KMS-11 (cell line): Measurements from ENCODE around the gene EPS15.
"Not testable (repeated sequence)": the region's sequence is repeated elsewhere in the genome, so short reads cannot be mapped to it uniquely, and the experiment has no call there.

Experiments used
- H2AFZ ChIP-seq: fragments of 200-600 bp; sonication (generic); 2 replicates; pipeline ENCODE4 v1.6.1; 2016; ENCODE audit warnings: antibody characterized with exemption, mixed run types, low read depth
- H3K27ac ChIP-seq: fragments of 200-600 bp; sonication (generic); 2 replicates; pipeline ENCODE4 v1.6.1; 2016; ENCODE audit warnings: mild to moderate bottlenecking, mixed run types
- H3K27me3 ChIP-seq: fragments of 200-600 bp; sonication (generic); 2 replicates; pipeline ENCODE4 v1.6.1; 2017; ENCODE audit warnings: mild to moderate bottlenecking, low read depth, mixed run types, moderate library complexity; ENCODE audit not compliant: insufficient read depth
- H3K36me3 ChIP-seq: fragments of 200-600 bp; sonication (generic); 2 replicates; pipeline ENCODE4 v1.6.1; 2017; ENCODE audit warnings: mild to moderate bottlenecking, mixed run types; ENCODE audit not compliant: insufficient read depth
- H3K4me1 ChIP-seq: fragments of 200-600 bp; sonication (generic); 2 replicates; pipeline ENCODE4 v1.6.1; 2016; ENCODE audit warnings: mild to moderate bottlenecking, low read depth, mixed run types; ENCODE audit not compliant: poor library complexity, severe bottlenecking
- H3K4me2 ChIP-seq: fragments of 200-600 bp; sonication (generic); 2 replicates; pipeline ENCODE4 v1.7.0; 2016; ENCODE audit warnings: mild to moderate bottlenecking, mixed run types
- H3K4me3 ChIP-seq: fragments of 200-600 bp; sonication (generic); IDR thresholded peaks from 2 replicates; pipeline ENCODE4 v1.6.1; 2017; ENCODE audit warnings: low read depth, low read length, mixed read lengths; ENCODE audit not compliant: insufficient read depth
- H3K79me2 ChIP-seq: fragments of 200-600 bp; sonication (generic); 2 replicates; pipeline ENCODE4 v1.6.1; 2016; ENCODE audit warnings: low read depth, mixed run types; ENCODE audit not compliant: insufficient read depth
- H3K9ac ChIP-seq: fragments of 200-600 bp; sonication (generic); 2 replicates; pipeline ENCODE4 v1.6.1; 2016; ENCODE audit warnings: mild to moderate bottlenecking, mixed run types
- H4K20me1 ChIP-seq: fragments of 200-600 bp; sonication (generic); 2 replicates; pipeline ENCODE4 v1.6.1; 2016; ENCODE audit warnings: mild to moderate bottlenecking, mixed run types; ENCODE audit not compliant: insufficient read depth
- TF ChIP-seq, protein P1 (sequence below): fragments of 200-600 bp; sonication (generic); conservative IDR thresholded peaks from 2 replicates; pipeline ENCODE4 v1.6.1; 2017; ENCODE audit warnings: low read depth, mild to moderate bottlenecking, antibody characterized with exemption, low read length, moderate library complexity, mixed read lengths

EPS15 gene

GRCh38 chr1:51327386-51327785, 191.7 kb downstream of the EPS15 start:
- Histone ChIP-seq H3K79me2 (no peaks in the 10 kb centered on the region), H3K27ac (no peak overlapping the region), H3K4me1 (peaks cover 9% of the 10 kb centered on the region), H3K36me3 (no peaks in the 10 kb centered on the region), H3K4me3 (no peak overlapping the region), H3K27me3 (no peaks in the 10 kb centered on the region), H3K4me2 (no peak overlapping the region), H2AFZ (no peak overlapping the region), H3K9ac (no peak overlapping the region), H4K20me1 (no peaks in the 10 kb centered on the region)
- TF ChIP-seq, protein P1, sequence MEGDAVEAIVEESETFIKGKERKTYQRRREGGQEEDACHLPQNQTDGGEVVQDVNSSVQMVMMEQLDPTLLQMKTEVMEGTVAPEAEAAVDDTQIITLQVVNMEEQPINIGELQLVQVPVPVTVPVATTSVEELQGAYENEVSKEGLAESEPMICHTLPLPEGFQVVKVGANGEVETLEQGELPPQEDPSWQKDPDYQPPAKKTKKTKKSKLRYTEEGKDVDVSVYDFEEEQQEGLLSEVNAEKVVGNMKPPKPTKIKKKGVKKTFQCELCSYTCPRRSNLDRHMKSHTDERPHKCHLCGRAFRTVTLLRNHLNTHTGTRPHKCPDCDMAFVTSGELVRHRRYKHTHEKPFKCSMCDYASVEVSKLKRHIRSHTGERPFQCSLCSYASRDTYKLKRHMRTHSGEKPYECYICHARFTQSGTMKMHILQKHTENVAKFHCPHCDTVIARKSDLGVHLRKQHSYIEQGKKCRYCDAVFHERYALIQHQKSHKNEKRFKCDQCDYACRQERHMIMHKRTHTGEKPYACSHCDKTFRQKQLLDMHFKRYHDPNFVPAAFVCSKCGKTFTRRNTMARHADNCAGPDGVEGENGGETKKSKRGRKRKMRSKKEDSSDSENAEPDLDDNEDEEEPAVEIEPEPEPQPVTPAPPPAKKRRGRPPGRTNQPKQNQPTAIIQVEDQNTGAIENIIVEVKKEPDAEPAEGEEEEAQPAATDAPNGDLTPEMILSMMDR, result no peak

DNA sequence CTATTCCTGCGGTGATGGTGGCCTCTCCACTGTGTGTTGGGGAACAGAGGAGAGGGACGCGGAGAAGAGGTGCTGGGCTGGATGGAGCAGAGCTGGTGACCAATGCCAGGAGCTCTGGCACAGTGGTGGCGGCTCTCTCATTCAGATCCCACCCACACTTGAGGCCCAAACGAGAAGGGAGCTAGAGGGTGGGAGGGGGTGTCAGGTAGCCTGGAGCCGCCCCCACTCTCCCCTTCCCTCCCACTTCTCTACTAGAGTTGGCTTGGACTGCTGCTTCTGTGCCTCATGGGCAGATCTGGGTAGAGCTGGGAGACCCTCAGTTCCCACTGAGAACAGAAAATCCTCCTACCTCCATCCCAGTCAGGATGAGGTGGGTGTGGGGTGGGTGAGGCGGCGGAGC, 192.2 kb downstream of the EPS15 start:
- TF ChIP-seq, protein P1, result no peak
- Histone ChIP-seq H3K27me3 (no peaks in the 10 kb centered on the region), H3K27ac (no peak overlapping the region), H3K79me2 (no peaks in the 10 kb centered on the region), H2AFZ (no peak overlapping the region), H3K4me3 (no peak overlapping the region), H3K36me3 (no peaks in the 10 kb centered on the region), H3K4me2 (no peak overlapping the region), H4K20me1 (no peaks in the 10 kb centered on the region), H3K4me1 (peaks cover 7% of the 10 kb centered on the region), H3K9ac (no peak overlapping the region)

DNA sequence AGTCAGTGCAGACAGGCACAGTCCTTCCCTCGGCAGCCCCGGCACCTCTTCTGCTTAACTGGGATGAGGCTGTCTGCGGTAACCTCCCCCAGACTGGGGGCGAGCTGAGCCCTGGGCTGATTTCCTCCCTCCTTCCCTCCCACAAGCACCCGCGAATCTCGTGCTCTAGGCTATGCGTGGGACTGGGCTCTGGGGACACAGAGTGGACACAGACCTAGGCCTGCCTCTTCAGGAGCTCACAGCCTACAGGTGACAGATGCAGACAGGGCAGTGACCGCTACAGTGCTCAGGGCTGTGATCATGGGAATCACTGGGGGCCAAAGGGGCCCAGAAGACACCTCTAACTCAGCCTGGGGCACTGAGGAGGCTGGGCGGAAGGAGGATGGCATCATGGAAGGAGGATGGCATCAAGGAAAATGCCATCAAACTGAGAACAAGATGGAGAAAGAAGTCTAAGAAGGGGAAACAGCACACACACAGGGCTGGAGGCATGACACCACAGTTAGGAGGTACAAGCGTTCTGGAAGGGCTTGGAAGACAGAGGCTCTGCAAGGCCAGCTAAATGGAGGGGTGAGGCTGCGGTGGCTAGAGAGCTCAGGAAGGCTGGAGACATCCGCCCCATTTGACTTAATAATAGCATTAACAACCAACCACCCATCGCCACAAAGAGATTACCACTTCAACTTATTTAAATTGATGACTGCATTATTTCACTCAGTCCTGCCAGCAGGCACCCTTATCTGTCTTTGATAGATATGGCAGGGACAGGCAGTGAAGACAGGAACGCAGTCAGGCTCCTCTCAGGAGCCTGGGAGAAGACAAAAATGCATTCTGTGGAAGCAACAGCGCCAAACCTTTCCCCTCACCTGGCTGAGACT, 192.9 kb downstream of the EPS15 start:
- H4K20me1 ChIP-seq, result no peaks in the 10 kb centered on the region
- H3K79me2 ChIP-seq, result no peaks in the 10 kb centered on the region
- H3K9ac ChIP-seq, result no peak overlapping the region
- TF ChIP-seq, protein P1, result no peak
- H2AFZ ChIP-seq, result no peak overlapping the region
- H3K4me1 ChIP-seq, result peaks cover under 1% of the 10 kb centered on the region
- H3K4me2 ChIP-seq, result no peak overlapping the region
- no peaks in the 10 kb centered on the region for H3K36me3 ChIP-seq
- no peak overlapping the region for H3K27ac ChIP-seq
- H3K4me3 ChIP-seq, result no peak overlapping the region
- H3K27me3 ChIP-seq, result no peaks in the 10 kb centered on the region

GRCh38 chr1:51325391-51325790, 193.7 kb downstream of the EPS15 start:
- TF ChIP-seq, protein P1, result no peak
- Histone ChIP-seq H3K9ac (no peak overlapping the region), H3K27me3 (no peaks in the 10 kb centered on the region), H3K4me2 (no peak overlapping the region), H3K36me3 (no peaks in the 10 kb centered on the region), H2AFZ (no peak overlapping the region), H3K27ac (no peak overlapping the region), H3K4me1 (no peaks in the 10 kb centered on the region), H4K20me1 (no peaks in the 10 kb centered on the region), H3K79me2 (no peaks in the 10 kb centered on the region), H3K4me3 (no peak overlapping the region)

DNA sequence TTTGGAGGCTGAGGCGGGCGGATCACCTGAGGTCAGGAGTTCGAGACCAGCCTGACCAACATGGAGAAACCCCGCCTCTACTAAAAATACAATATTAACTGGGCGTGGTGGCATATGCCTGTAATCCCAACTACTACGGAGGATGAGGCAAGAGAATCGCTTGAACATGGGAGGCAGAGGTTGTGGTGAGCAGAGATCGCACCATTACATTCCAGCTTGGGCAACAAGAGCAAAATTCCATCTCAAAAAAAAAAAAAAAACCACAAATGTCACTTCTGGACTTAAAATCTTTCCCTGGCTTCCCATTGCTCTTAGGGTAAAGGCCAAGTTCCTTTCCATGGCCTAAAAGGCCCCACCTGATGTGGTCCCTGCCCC, 194.1 kb downstream of the EPS15 start:
- not testable (repeated sequence) for H3K36me3 ChIP-seq, H3K27ac ChIP-seq, H3K4me2 ChIP-seq, H4K20me1 ChIP-seq, H2AFZ ChIP-seq, H3K9ac ChIP-seq, H3K79me2 ChIP-seq, H3K27me3 ChIP-seq, H3K4me3 ChIP-seq, H3K4me1 ChIP-seq
